T-helper 1 cell treated with Interleukin-12 subunit alpha and Interleukin-12 subunit beta and Interleukin-4 antibody, amounts not matched to agents 30 μg/mL and 1 μg/mL, for 36 hours (primary cell): ENCODE results near the gene NADK2.
"Not testable (repeated sequence)": the region's sequence is repeated elsewhere in the genome, so short reads cannot be mapped to it uniquely, and the experiment has no call there.

Experiments used
- H3K27ac Mint-ChIP-seq: one replicate; pipeline ENCODE4 v1.8.0; 2021; ENCODE audit warnings: mild to moderate bottlenecking, mixed read lengths
- H3K27me3 Mint-ChIP-seq: one replicate; pipeline ENCODE4 v1.8.0; 2021; ENCODE audit warnings: low read depth, mixed read lengths
- H3K36me3 Mint-ChIP-seq: one replicate; pipeline ENCODE4 v1.8.0; 2021; ENCODE audit warnings: low read depth, mixed read lengths
- H3K4me1 Mint-ChIP-seq: one replicate; pipeline ENCODE4 v1.8.0; 2021; ENCODE audit warnings: low read depth, mixed read lengths
- H3K4me3 Mint-ChIP-seq: one replicate; pipeline ENCODE4 v1.8.0; 2021; ENCODE audit warnings: mild to moderate bottlenecking, moderate library complexity, mixed read lengths
- H3K9me3 Mint-ChIP-seq: one replicate; pipeline ENCODE4 v1.8.0; 2021; ENCODE audit warnings: mixed read lengths

NADK2 gene

GRCh38 chr5:36205329-36205728 is 36.4 kb downstream of the NADK2 start:
- Mint-ChIP-seq H3K27ac (no peak overlapping the region), H3K9me3 (no peaks in the 10 kb centered on the region), H3K36me3 (peaks cover 15% of the 10 kb centered on the region)

GRCh38 chr5:36202521-36202961 is 39.2 kb downstream of the NADK2 start:
- Mint-ChIP-seq H3K9me3 (no peaks in the 10 kb centered on the region), H3K4me1 (no peaks in the 10 kb centered on the region), H3K36me3 (peaks cover 19% of the 10 kb centered on the region), H3K27me3 (no peaks in the 10 kb centered on the region), H3K4me3 (no peak overlapping the region), H3K27ac (no peak overlapping the region)

More at GRCh38 chr5:36205329-36205728, 36.4 kb downstream of the NADK2 start:
- Mint-ChIP-seq H3K4me3 (no peak overlapping the region), H3K4me1 (no peaks in the 10 kb centered on the region), H3K27me3 (no peaks in the 10 kb centered on the region)

GRCh38 chr5:36200513-36200912 is 41.2 kb downstream of the NADK2 start:
- Mint-ChIP-seq H3K27me3 (no peaks in the 10 kb centered on the region), H3K27ac (no peak overlapping the region), H3K9me3 (no peaks in the 10 kb centered on the region), H3K4me3 (no peak overlapping the region), H3K36me3 (peaks cover 18% of the 10 kb centered on the region), H3K4me1 (no peaks in the 10 kb centered on the region)

- H3K36me3 Mint-ChIP-seq = peaks cover 17% of the 10 kb centered on the region
- H3K4me1 Mint-ChIP-seq = no peaks in the 10 kb centered on the region
- no peak overlapping the region for H3K27ac Mint-ChIP-seq
Measured at GRCh38 chr5:36199620-36200019, 42.1 kb downstream of the NADK2 start.

GRCh38 chr5:36198783-36199182 is 42.9 kb downstream of the NADK2 start:
- H3K27ac Mint-ChIP-seq, H3K9me3 Mint-ChIP-seq, H3K4me1 Mint-ChIP-seq, H3K4me3 Mint-ChIP-seq, H3K27me3 Mint-ChIP-seq: not testable (repeated sequence)
- peaks cover 17% of the 10 kb centered on the region for H3K36me3 Mint-ChIP-seq

More at GRCh38 chr5:36199620-36200019, 42.1 kb downstream of the NADK2 start:
- Mint-ChIP-seq H3K4me3 (no peak overlapping the region), H3K9me3 (no peaks in the 10 kb centered on the region), H3K27me3 (no peaks in the 10 kb centered on the region)

- Mint-ChIP-seq H3K36me3 (peaks cover 15% of the 10 kb centered on the region), H3K27me3 (no peaks in the 10 kb centered on the region), H3K9me3 (no peaks in the 10 kb centered on the region), H3K27ac (no peak overlapping the region), H3K4me3 (no peak overlapping the region), H3K4me1 (no peaks in the 10 kb centered on the region)
Measured at GRCh38 chr5:36198281-36198680, 43.4 kb downstream of the NADK2 start.

- peaks cover 21% of the 10 kb centered on the region for H3K36me3 Mint-ChIP-seq
Measured at GRCh38 chr5:36193746-36194145, 48.0 kb downstream of the NADK2 start.

GRCh38 chr5:36184408-36184807 is 57.3 kb downstream of the NADK2 start:
- H3K36me3 Mint-ChIP-seq = peaks cover 69% of the 10 kb centered on the region
- not testable (repeated sequence) for H3K27me3 Mint-ChIP-seq, H3K27ac Mint-ChIP-seq, H3K4me3 Mint-ChIP-seq, H3K9me3 Mint-ChIP-seq, H3K4me1 Mint-ChIP-seq

More at GRCh38 chr5:36193746-36194145, 48.0 kb downstream of the NADK2 start:
- H3K9me3 Mint-ChIP-seq = peaks cover 3% of the 10 kb centered on the region
- H3K4me3 Mint-ChIP-seq = no peak overlapping the region
- no peaks in the 10 kb centered on the region for H3K27me3 Mint-ChIP-seq
- H3K4me1 Mint-ChIP-seq = no peaks in the 10 kb centered on the region
- no peak overlapping the region for H3K27ac Mint-ChIP-seq

GRCh38 chr5:36181774-36182173 is 60.0 kb downstream of the NADK2 start:
- H3K4me3 Mint-ChIP-seq = no peak overlapping the region
- H3K27me3 Mint-ChIP-seq = no peaks in the 10 kb centered on the region
- peaks cover 61% of the 10 kb centered on the region for H3K36me3 Mint-ChIP-seq
- no peak overlapping the region for H3K27ac Mint-ChIP-seq
- H3K4me1 Mint-ChIP-seq = peaks cover 2% of the 10 kb centered on the region
- H3K9me3 Mint-ChIP-seq = no peaks in the 10 kb centered on the region

- Mint-ChIP-seq H3K4me1 (peaks cover 2% of the 10 kb centered on the region), H3K4me3 (no peak overlapping the region), H3K27ac (no peak overlapping the region), H3K9me3 (no peaks in the 10 kb centered on the region), H3K36me3 (peaks cover 58% of the 10 kb centered on the region), H3K27me3 (no peaks in the 10 kb centered on the region)
Measured at GRCh38 chr5:36180556-36181350, 61.0 kb downstream of the NADK2 start.

GRCh38 chr5:36179950-36180349 is 61.8 kb downstream of the NADK2 start:
- no peak overlapping the region for H3K27ac Mint-ChIP-seq
- H3K27me3 Mint-ChIP-seq = no peaks in the 10 kb centered on the region
- no peak overlapping the region for H3K4me3 Mint-ChIP-seq
- H3K9me3 Mint-ChIP-seq = no peaks in the 10 kb centered on the region
- peaks cover 54% of the 10 kb centered on the region for H3K36me3 Mint-ChIP-seq
- H3K4me1 Mint-ChIP-seq = peaks cover 2% of the 10 kb centered on the region

GRCh38 chr5:36178524-36178890 is 63.2 kb downstream of the NADK2 start:
- Mint-ChIP-seq H3K27ac (no peak overlapping the region), H3K36me3 (peaks cover 58% of the 10 kb centered on the region)

GRCh38 chr5:36177715-36178523 is 63.8 kb downstream of the NADK2 start:
- Mint-ChIP-seq H3K27me3 (no peaks in the 10 kb centered on the region), H3K9me3 (no peaks in the 10 kb centered on the region), H3K4me1 (peaks cover 4% of the 10 kb centered on the region), H3K27ac (no peak overlapping the region), H3K36me3 (peaks cover 61% of the 10 kb centered on the region), H3K4me3 (no peak overlapping the region)

More at GRCh38 chr5:36178524-36178890, 63.2 kb downstream of the NADK2 start:
- Mint-ChIP-seq H3K27me3 (no peaks in the 10 kb centered on the region), H3K9me3 (no peaks in the 10 kb centered on the region), H3K4me1 (peaks cover 4% of the 10 kb centered on the region), H3K4me3 (no peak overlapping the region)

GRCh38 chr5:36177154-36177553 is 64.6 kb downstream of the NADK2 start:
- Mint-ChIP-seq H3K36me3 (peaks cover 56% of the 10 kb centered on the region), H3K9me3 (no peaks in the 10 kb centered on the region), H3K4me3 (no peak overlapping the region), H3K27me3 (no peaks in the 10 kb centered on the region), H3K4me1 (peaks cover 4% of the 10 kb centered on the region), H3K27ac (no peak overlapping the region)

- Mint-ChIP-seq H3K4me1 (peaks cover 4% of the 10 kb centered on the region), H3K27me3 (no peaks in the 10 kb centered on the region), H3K9me3 (no peaks in the 10 kb centered on the region), H3K4me3 (no peak overlapping the region), H3K36me3 (peaks cover 42% of the 10 kb centered on the region), H3K27ac (no peak overlapping the region)
Measured at GRCh38 chr5:36175043-36175442, 66.7 kb downstream of the NADK2 start.
